ENCODE results near the gene SLC22A23.

GRCh38 chr6:3280866-3281465 is 175.9 kb downstream of the SLC22A23 start:
- no peak for TF ChIP-seq POLR2AphosphoS5 (IDR thresholded peaks at IDR 0.05)
- TF ChIP-seq, protein P1, sequence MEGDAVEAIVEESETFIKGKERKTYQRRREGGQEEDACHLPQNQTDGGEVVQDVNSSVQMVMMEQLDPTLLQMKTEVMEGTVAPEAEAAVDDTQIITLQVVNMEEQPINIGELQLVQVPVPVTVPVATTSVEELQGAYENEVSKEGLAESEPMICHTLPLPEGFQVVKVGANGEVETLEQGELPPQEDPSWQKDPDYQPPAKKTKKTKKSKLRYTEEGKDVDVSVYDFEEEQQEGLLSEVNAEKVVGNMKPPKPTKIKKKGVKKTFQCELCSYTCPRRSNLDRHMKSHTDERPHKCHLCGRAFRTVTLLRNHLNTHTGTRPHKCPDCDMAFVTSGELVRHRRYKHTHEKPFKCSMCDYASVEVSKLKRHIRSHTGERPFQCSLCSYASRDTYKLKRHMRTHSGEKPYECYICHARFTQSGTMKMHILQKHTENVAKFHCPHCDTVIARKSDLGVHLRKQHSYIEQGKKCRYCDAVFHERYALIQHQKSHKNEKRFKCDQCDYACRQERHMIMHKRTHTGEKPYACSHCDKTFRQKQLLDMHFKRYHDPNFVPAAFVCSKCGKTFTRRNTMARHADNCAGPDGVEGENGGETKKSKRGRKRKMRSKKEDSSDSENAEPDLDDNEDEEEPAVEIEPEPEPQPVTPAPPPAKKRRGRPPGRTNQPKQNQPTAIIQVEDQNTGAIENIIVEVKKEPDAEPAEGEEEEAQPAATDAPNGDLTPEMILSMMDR (IDR thresholded peaks at IDR 0.05): no peak
- no peak for TF ChIP-seq POLR2A (IDR thresholded peaks at IDR 0.05)

All from stomach (tissue), 4 donors.